ENCODE data around the gene CMTM5.

The CMTM5 gene

GRCh38 chr14:23359167-23359626, 17.6 kb upstream of the CMTM5 start:
- no peak for TF ChIP-seq CTCF (IDR thresholded peaks at IDR 0.05; ENCODE audit: low read depth, low read length)
- H3K4me3 ChIP-seq (ENCODE audit: low read depth, low read length), result no peak overlapping the region

- H3K4me3 ChIP-seq (ENCODE audit: low read depth, low read length), result no peak overlapping the region
- no peak for TF ChIP-seq CTCF (IDR thresholded peaks at IDR 0.05; ENCODE audit: low read depth, low read length)
Measured at GRCh38 chr14:23359722-23360447, 17.0 kb upstream of the CMTM5 start.

DNA sequence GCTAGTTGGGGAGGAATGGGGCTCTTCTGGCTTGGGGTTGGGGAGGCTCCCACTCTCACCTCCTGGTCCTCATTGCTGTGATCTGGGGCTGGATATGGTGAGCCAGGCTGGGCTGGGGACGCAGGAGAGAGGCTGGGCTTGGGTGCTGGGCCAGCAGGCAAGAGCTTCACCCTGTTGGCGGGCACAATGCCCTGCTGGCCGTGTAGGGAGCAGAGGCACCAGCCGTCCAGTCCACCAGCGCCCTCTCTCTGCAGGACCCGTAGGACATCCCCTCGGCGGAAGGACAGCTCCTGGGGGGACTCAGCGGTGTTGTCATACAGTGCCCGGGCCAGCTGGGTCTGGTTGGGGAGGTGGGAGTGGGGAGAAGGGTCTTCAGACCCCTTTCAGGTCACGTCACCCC, 16.4 kb upstream of the CMTM5 start:
- H3K4me3 ChIP-seq (ENCODE audit: low read depth, low read length), result no peak overlapping the region
- TF ChIP-seq CTCF (IDR thresholded peaks at IDR 0.05; ENCODE audit: low read depth, low read length), result no peak

- TF ChIP-seq CTCF (IDR thresholded peaks at IDR 0.05; ENCODE audit: low read depth, low read length), result no peak
- no peak overlapping the region for H3K4me3 ChIP-seq (ENCODE audit: low read depth, low read length)
Measured at GRCh38 chr14:23361320-23361719, 15.5 kb upstream of the CMTM5 start.

DNA sequence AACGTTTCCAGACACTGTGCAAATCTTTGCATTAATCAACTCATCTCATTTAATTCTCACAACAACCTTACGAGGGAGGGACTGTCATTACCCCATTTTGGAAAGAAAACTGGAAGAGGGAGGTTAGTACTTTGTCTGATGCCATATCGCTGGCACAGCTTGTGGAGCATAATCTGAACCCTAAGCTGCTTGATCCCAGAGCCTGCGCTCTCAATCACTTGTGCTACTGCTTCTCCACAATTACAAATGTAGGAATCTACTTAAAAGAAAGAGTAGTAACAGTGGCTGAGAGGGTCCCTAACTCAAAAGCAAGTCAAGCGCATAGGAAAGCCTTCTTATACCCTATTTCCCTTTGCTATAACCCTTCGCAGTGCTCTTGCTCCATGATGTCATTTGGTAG, 15.1 kb upstream of the CMTM5 start:
- no peak for TF ChIP-seq CTCF (IDR thresholded peaks at IDR 0.05; ENCODE audit: low read depth, low read length)
- no peak overlapping the region for H3K4me3 ChIP-seq (ENCODE audit: low read depth, low read length)

- TF ChIP-seq CTCF (IDR thresholded peaks at IDR 0.05; ENCODE audit: low read depth, low read length), result no peak
- H3K4me3 ChIP-seq (ENCODE audit: low read depth, low read length), result no peak overlapping the region
Measured at GRCh38 chr14:23362200-23362599, 14.6 kb upstream of the CMTM5 start.

- TF ChIP-seq CTCF (IDR thresholded peaks at IDR 0.05; ENCODE audit: low read depth, low read length), result no peak
- H3K4me3 ChIP-seq (ENCODE audit: low read depth, low read length), result peak overlapping the region; percentile 61
Measured at GRCh38 chr14:23364164-23365035, 12.4 kb upstream of the CMTM5 start.
